Measurements from ENCODE around the gene KMT5C. TPM values are rescaled to one million over a fixed set of nuclear protein-coding genes. Genes with fewer than 3 reads are reported as not detected.

The KMT5C gene
- total and polyA plus RNA-seq, 2 experiments from 2014 or later, result 63.5 to 82.4 TPM

- Histone ChIP-seq H3K36me3 (peaks cover 28% of the 10 kb centered on the region), H3K4me1 (ENCODE audit: low read depth) (peaks cover 10% of the 10 kb centered on the region), H3K27ac (no peak overlapping the region), H3K9me3 (ENCODE audit: low read depth) (no peaks in the 10 kb centered on the region), H3K4me3 (no peak overlapping the region), H3K27me3 (no peaks in the 10 kb centered on the region)
- TF ChIP-seq, protein P1, sequence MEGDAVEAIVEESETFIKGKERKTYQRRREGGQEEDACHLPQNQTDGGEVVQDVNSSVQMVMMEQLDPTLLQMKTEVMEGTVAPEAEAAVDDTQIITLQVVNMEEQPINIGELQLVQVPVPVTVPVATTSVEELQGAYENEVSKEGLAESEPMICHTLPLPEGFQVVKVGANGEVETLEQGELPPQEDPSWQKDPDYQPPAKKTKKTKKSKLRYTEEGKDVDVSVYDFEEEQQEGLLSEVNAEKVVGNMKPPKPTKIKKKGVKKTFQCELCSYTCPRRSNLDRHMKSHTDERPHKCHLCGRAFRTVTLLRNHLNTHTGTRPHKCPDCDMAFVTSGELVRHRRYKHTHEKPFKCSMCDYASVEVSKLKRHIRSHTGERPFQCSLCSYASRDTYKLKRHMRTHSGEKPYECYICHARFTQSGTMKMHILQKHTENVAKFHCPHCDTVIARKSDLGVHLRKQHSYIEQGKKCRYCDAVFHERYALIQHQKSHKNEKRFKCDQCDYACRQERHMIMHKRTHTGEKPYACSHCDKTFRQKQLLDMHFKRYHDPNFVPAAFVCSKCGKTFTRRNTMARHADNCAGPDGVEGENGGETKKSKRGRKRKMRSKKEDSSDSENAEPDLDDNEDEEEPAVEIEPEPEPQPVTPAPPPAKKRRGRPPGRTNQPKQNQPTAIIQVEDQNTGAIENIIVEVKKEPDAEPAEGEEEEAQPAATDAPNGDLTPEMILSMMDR (IDR thresholded peaks at IDR 0.05; ENCODE audit: low read depth, low read length), result no peak
- no peak for DNase-seq (ENCODE audit: low read depth in 1 of 2, low spot score in 1 of 2)
Measured at GRCh38 chr19:55391191-55391670, 51.6 kb downstream of the KMT5C start.

DNA sequence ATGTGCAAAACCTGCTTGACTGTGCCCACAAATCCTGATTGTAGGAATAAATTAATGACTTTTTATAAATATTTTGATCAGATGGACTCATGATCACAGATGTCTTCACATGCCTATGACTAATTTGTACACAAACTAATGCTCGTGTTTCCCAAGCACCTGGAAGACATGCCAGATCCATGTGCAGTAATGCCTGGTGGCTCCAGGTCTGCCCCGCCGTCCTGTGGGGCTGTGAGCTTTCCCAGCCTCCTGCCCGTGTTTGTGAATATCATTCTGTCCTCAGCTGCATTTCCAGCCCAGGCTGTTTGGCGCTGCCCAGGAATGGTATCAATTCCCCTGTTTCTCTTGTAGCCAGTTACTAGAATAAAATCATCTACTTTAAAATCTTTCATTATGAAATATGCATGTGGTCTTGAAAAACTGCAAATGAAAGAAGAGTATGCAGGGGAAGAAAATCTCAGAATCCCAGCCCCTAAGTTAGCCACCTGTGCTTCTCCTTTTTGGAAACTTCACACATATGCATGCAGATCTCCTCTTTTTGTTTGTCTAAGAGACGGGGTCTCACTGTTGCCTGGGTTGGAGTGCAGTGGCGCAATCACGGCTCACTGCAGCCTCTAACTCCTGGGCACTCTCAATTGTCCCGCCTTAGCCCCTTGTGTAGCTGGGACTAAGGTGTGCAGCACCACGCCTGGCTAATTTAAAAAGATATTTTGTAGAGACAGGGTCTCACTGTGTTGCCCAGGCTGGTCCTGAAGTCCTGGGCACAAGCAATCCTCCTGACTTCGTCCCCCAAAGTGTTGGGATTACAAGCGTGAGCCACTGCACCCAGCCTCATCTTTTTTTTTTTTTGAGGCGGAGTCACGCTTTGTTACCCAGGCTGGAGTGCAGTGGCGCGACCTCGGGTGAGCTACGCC, 52.3 kb downstream of the KMT5C start:
- no peaks in the 10 kb centered on the region for H3K9me3 ChIP-seq (ENCODE audit: low read depth)
- H3K27me3 ChIP-seq, result no peaks in the 10 kb centered on the region
- TF ChIP-seq, protein P1 (IDR thresholded peaks at IDR 0.05; ENCODE audit: low read depth, low read length), result no peak
- peaks cover 5% of the 10 kb centered on the region for H3K4me1 ChIP-seq (ENCODE audit: low read depth)
- H3K36me3 ChIP-seq, result peaks cover 26% of the 10 kb centered on the region
- H3K27ac ChIP-seq, result no peak overlapping the region
- no peak for DNase-seq (ENCODE audit: low read depth in 1 of 2, low spot score in 1 of 2)
- H3K4me3 ChIP-seq, result no peak overlapping the region

GRCh38 chr19:55392820-55393761, 53.4 kb downstream of the KMT5C start:
- peaks cover 18% of the 10 kb centered on the region for H3K36me3 ChIP-seq
- H3K4me3 ChIP-seq, result no peak overlapping the region
- TF ChIP-seq, protein P1 (IDR thresholded peaks at IDR 0.05; ENCODE audit: low read depth, low read length), result no peak
- no peaks in the 10 kb centered on the region for H3K9me3 ChIP-seq (ENCODE audit: low read depth)
- H3K27me3 ChIP-seq, result no peaks in the 10 kb centered on the region
- DNase-seq (ENCODE audit: low read depth in 1 of 2, low spot score in 1 of 2), result peak in 1 of 2 donors; percentile 31
- H3K27ac ChIP-seq, result no peak overlapping the region
- no peaks in the 10 kb centered on the region for H3K4me1 ChIP-seq (ENCODE audit: low read depth)

Other genes starting within 250 kb of the KMT5C start
- 107 and 120 TPM in 2 replicates for gene PPP1R12C, start 222.2 kb upstream of the KMT5C start, total RNA-seq
- gene PPP1R12C, start 222.2 kb upstream of the KMT5C start, polyA plus RNA-seq, result 32.9 and 38.0 TPM in 2 replicates
- 16.1 and 25.0 TPM in 2 replicates for gene TNNT1, start 190.7 kb upstream of the KMT5C start, total RNA-seq
- 34.7 and 35.5 TPM in 2 replicates for gene TNNT1, start 190.7 kb upstream of the KMT5C start, polyA plus RNA-seq
- gene TNNI3, start 182.1 kb upstream of the KMT5C start, total RNA-seq, result 64.5 and 78.6 TPM in 2 replicates
- 49.8 and 85.5 TPM in 2 replicates for gene TNNI3, start 182.1 kb upstream of the KMT5C start, polyA plus RNA-seq
- gene DNAAF3, start 173.3 kb upstream of the KMT5C start, total RNA-seq, result 3.2 and 3.5 TPM in 2 replicates
- gene DNAAF3, start 173.3 kb upstream of the KMT5C start, polyA plus RNA-seq, result 7.6 and 14.3 TPM in 2 replicates
- gene SYT5, start 159.6 kb upstream of the KMT5C start, total RNA-seq, result 0.12 and 0.53 TPM in 2 replicates
- gene SYT5, start 159.6 kb upstream of the KMT5C start, polyA plus RNA-seq, result not detected in 2 replicates
- gene PTPRH, start 130.4 kb upstream of the KMT5C start, total RNA-seq, result 3.0 and 6.9 TPM in 2 replicates
- 2.3 TPM in 2 replicates for gene PTPRH, start 130.4 kb upstream of the KMT5C start, polyA plus RNA-seq
- gene TMEM86B, start 111.1 kb upstream of the KMT5C start, total RNA-seq, result 4.2 and 4.7 TPM in 2 replicates
- gene TMEM86B, start 111.1 kb upstream of the KMT5C start, polyA plus RNA-seq, result 2.6 and 5.3 TPM in 2 replicates
- gene PPP6R1, start 80.9 kb upstream of the KMT5C start, total RNA-seq, result 87.9 and 91.7 TPM in 2 replicates
- gene PPP6R1, start 80.9 kb upstream of the KMT5C start, polyA plus RNA-seq, result 98.7 and 101 TPM in 2 replicates
- 47.2 and 77.7 TPM in 2 replicates for gene HSPBP1, start 59.8 kb upstream of the KMT5C start, total RNA-seq
- 68.9 and 123 TPM in 2 replicates for gene HSPBP1, start 59.8 kb upstream of the KMT5C start, polyA plus RNA-seq
- 34.4 and 34.7 TPM in 2 replicates for gene BRSK1, start 55.9 kb upstream of the KMT5C start, total RNA-seq
- gene BRSK1, start 55.9 kb upstream of the KMT5C start, polyA plus RNA-seq, result 3.5 and 5.6 TPM in 2 replicates
- gene TMEM150B, start 14.5 kb upstream of the KMT5C start, total RNA-seq, result not detected in 2 replicates
- gene TMEM150B, start 14.5 kb upstream of the KMT5C start, polyA plus RNA-seq, result not detected in 2 replicates
- not detected in 2 replicates for gene COX6B2, start 14.8 kb downstream of the KMT5C start, total RNA-seq
- 0.06 and 0.17 TPM in 2 replicates for gene COX6B2, start 14.8 kb downstream of the KMT5C start, polyA plus RNA-seq
- gene GARIN5B, start 23.4 kb downstream of the KMT5C start, total RNA-seq, result not detected in 2 replicates
- gene GARIN5B, start 23.4 kb downstream of the KMT5C start, polyA plus RNA-seq, result not detected in 2 replicates
- gene IL11, start 30.6 kb downstream of the KMT5C start, total RNA-seq, result 0.12 and 0.49 TPM in 2 replicates
- gene IL11, start 30.6 kb downstream of the KMT5C start, polyA plus RNA-seq, result 0.72 TPM in 1 of 2 replicates, not detected in the other
- gene TMEM190, start 37.0 kb downstream of the KMT5C start, total RNA-seq, result not detected in 2 replicates
- gene TMEM190, start 37.0 kb downstream of the KMT5C start, polyA plus RNA-seq, result 0.85 and 1.3 TPM in 2 replicates
- gene TMEM238, start 44.4 kb downstream of the KMT5C start, total RNA-seq, result 0.27 and 0.35 TPM in 2 replicates
- gene TMEM238, start 44.4 kb downstream of the KMT5C start, polyA plus RNA-seq, result 1.7 and 4.0 TPM in 2 replicates
- 757 and 1,325 TPM in 2 replicates for gene RPL28, start 46.1 kb downstream of the KMT5C start, total RNA-seq
- gene RPL28, start 46.1 kb downstream of the KMT5C start, polyA plus RNA-seq, result 273 and 320 TPM in 2 replicates
- gene UBE2S, start 67.9 kb downstream of the KMT5C start, total RNA-seq, result 54.2 and 244 TPM in 2 replicates
- gene UBE2S, start 67.9 kb downstream of the KMT5C start, polyA plus RNA-seq, result 164 and 471 TPM in 2 replicates
- not detected in 2 replicates for gene SHISA7, start 103.4 kb downstream of the KMT5C start, total RNA-seq
- gene SHISA7, start 103.4 kb downstream of the KMT5C start, polyA plus RNA-seq, result not detected in 2 replicates
- 99.4 and 200 TPM in 2 replicates for gene ISOC2, start 121.8 kb downstream of the KMT5C start, total RNA-seq
- 73.9 and 89.7 TPM in 2 replicates for gene ISOC2, start 121.8 kb downstream of the KMT5C start, polyA plus RNA-seq
- gene C19orf85, start 124.9 kb downstream of the KMT5C start, total RNA-seq, result not detected in 2 replicates
- not detected in 2 replicates for gene C19orf85, start 124.9 kb downstream of the KMT5C start, polyA plus RNA-seq
- gene ZNF628, start 136.7 kb downstream of the KMT5C start, total RNA-seq, result 15.7 and 16.7 TPM in 2 replicates
- 0.95 and 0.96 TPM in 2 replicates for gene ZNF628, start 136.7 kb downstream of the KMT5C start, polyA plus RNA-seq
- 56.5 and 78.7 TPM in 2 replicates for gene NAT14, start 145.3 kb downstream of the KMT5C start, total RNA-seq
- 137 and 138 TPM in 2 replicates for gene NAT14, start 145.3 kb downstream of the KMT5C start, polyA plus RNA-seq
- 0.32 and 0.89 TPM in 2 replicates for gene SSC5D, start 148.6 kb downstream of the KMT5C start, total RNA-seq
- gene SSC5D, start 148.6 kb downstream of the KMT5C start, polyA plus RNA-seq, result 0.15 and 0.60 TPM in 2 replicates
- gene SBK2, start 197.3 kb downstream of the KMT5C start, total RNA-seq, result 2.4 and 5.3 TPM in 2 replicates
- gene SBK2, start 197.3 kb downstream of the KMT5C start, polyA plus RNA-seq, result 6.8 and 7.1 TPM in 2 replicates
- gene SBK3, start 205.7 kb downstream of the KMT5C start, total RNA-seq, result 0.71 and 0.88 TPM in 2 replicates
- gene SBK3, start 205.7 kb downstream of the KMT5C start, polyA plus RNA-seq, result not detected in 2 replicates
- gene ZNF579, start 241.0 kb downstream of the KMT5C start, total RNA-seq, result 10.3 and 13.4 TPM in 2 replicates
- gene ZNF579, start 241.0 kb downstream of the KMT5C start, polyA plus RNA-seq, result 14.9 and 17.7 TPM in 2 replicates